Ishikawa (cell line): ENCODE data around the gene CDKN3.

Experiments used
- CEBPB ChIP-seq: IDR thresholded peaks from 2 replicates; pipeline ENCODE4 v1.6.1; 2012
- CREB1 ChIP-seq: IDR thresholded peaks from 2 replicates; pipeline ENCODE4 v1.6.1; 2012; ENCODE audit warnings: low read depth
- RAD21 ChIP-seq: IDR thresholded peaks from 2 replicates; pipeline ENCODE4 v1.6.1; 2012; ENCODE audit warnings: low read depth
- TCF12 ChIP-seq: IDR thresholded peaks from 2 replicates; pipeline ENCODE4 v1.6.1; 2012; ENCODE audit warnings: low read depth
- TEAD4 ChIP-seq: IDR thresholded peaks from 2 replicates; pipeline ENCODE4 v1.6.1; 2012
- USF1 ChIP-seq: IDR thresholded peaks from 2 replicates; pipeline ENCODE4 v1.6.1; 2012
- YY1 ChIP-seq: IDR thresholded peaks from 2 replicates; pipeline ENCODE4 v1.6.1; 2012; ENCODE audit warnings: low read depth
- ZBTB7A ChIP-seq: IDR thresholded peaks from 2 replicates; pipeline ENCODE4 v1.6.1; 2012; ENCODE audit warnings: low read depth

GRCh38 chr14:54425068-54425467 is 28.3 kb downstream of the CDKN3 start:
- TF ChIP-seq ZBTB7A (no peak), USF1 (no peak), RAD21 (no peak), CEBPB (no peak), CREB1 (no peak), TEAD4 (no peak), TCF12 (no peak), YY1 (no peak)
